Adrenal gland (tissue), 5 donors: ENCODE results near the gene APBB2.

Source experiments
- POLR2A ChIP-seq, 2 donors: fragments of 450-650 bp; IDR thresholded peaks; one replicate each; pipeline ENCODE4 v1.6.1; 2017; ENCODE audit warnings: antibody characterized with exemption in 2 of 2, mild to moderate bottlenecking in 2 of 2, moderate library complexity in 1 of 2
- TF ChIP-seq, protein P1 (sequence below), 6 experiments: fragments of 450-650 bp in 4 of 6; fragments of 200-600 bp in 2 of 6; sonication (generic) in 1 of 6; IDR thresholded peaks; 1 replicate in 5 of 6; 2 replicates in 1 of 6; pipeline versions ENCODE4 v1.5.1 to v1.8.0; 2016 to 2021; ENCODE audit warnings: antibody characterized with exemption in 6 of 6, mild to moderate bottlenecking in 2 of 6, moderate library complexity in 1 of 6
- donor health status: DM: no; HTN: no; CAD: no.

DNA sequence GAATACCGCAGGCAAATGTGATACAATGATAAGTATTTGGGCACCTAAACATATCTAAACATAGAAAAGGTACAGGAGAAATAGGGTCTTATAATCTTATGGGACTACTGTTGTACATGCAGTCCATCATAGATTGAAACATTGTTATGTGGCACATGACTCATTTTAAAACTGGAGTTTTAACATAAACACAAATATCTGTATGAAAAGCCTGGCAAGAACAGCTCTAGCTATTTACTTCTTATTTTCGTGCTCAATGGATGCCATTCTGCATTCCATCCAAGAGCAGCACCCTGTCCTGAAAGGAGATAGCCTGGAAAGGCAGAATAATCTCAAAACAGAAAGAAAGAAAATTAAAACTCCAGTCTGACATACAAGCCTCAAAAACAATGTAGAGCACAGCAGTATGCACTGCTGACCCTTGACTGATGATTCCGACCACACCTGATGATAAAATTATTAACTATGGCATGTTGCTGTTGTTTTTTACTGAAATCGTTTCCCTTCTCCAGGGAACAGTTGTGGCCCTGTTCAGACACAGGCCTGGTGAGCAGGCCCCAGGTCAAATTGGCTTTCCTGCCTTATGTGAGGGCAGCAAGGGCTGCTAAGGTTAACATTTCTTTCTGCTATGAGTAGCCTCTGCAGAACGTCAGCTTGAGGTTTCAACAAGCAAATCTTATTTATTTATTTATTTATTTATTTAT is 152.7 kb downstream of the APBB2 start:
- TF ChIP-seq, protein P1, sequence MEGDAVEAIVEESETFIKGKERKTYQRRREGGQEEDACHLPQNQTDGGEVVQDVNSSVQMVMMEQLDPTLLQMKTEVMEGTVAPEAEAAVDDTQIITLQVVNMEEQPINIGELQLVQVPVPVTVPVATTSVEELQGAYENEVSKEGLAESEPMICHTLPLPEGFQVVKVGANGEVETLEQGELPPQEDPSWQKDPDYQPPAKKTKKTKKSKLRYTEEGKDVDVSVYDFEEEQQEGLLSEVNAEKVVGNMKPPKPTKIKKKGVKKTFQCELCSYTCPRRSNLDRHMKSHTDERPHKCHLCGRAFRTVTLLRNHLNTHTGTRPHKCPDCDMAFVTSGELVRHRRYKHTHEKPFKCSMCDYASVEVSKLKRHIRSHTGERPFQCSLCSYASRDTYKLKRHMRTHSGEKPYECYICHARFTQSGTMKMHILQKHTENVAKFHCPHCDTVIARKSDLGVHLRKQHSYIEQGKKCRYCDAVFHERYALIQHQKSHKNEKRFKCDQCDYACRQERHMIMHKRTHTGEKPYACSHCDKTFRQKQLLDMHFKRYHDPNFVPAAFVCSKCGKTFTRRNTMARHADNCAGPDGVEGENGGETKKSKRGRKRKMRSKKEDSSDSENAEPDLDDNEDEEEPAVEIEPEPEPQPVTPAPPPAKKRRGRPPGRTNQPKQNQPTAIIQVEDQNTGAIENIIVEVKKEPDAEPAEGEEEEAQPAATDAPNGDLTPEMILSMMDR (IDR thresholded peaks at IDR 0.05), result no peak
- no peak for TF ChIP-seq POLR2A (IDR thresholded peaks at IDR 0.05)
